ENCODE results near the gene SIAH1. TPM values are rescaled to one million over a fixed set of nuclear protein-coding genes. Genes with fewer than 3 reads are reported as not detected.

The SIAH1 gene
- total RNA-seq, 1 experiment from 2014 or later: 29.9 TPM

- TF ChIP-seq RELA (CRISPR knock-in tag; IDR thresholded peaks at IDR 0.05; ENCODE audit: borderline replicate concordance) (no peak), HMGXB4 (CRISPR knock-in tag; IDR thresholded peaks at IDR 0.05) (no peak), GABPB1 (CRISPR knock-in tag; IDR thresholded peaks at IDR 0.05) (no peak)
Measured at GRCh38 chr16:48347191-48347865, 37.9 kb downstream of the SIAH1 start (continued).

GRCh38 chr16:48342591-48342990, 42.6 kb downstream of the SIAH1 start:
- ChIA-PET POLR2A (no interaction called here), CTCF (interaction anchor here (1.0 kb wide), 1 partner anchor 77 kb away, joined by 4 read pairs; no protein-coding TSS in a partner anchor)
- Mint-ChIP-seq H3K4me3 (no peak overlapping the region), H3K36me3 (peaks cover 5% of the 10 kb centered on the region), H3K9me3 (no peaks in the 10 kb centered on the region), H3K27me3 (ENCODE audit: low read depth) (no peaks in the 10 kb centered on the region), H3K4me1 (peaks cover 5% of the 10 kb centered on the region; the same call in 1 of the 2 replicates), H3K27ac (no peak overlapping the region)
- ATAC-seq (no peak), DNase-seq (ENCODE audit: low spot score) (no peak)
- TF ChIP-seq PREB (CRISPR knock-in tag; IDR thresholded peaks at IDR 0.05; ENCODE audit: borderline replicate concordance) (no peak), ZNF396 (CRISPR knock-in tag; IDR thresholded peaks at IDR 0.05; ENCODE audit: borderline replicate concordance) (no peak), SMAD3 (CRISPR knock-in tag; IDR thresholded peaks at IDR 0.05; ENCODE audit: borderline replicate concordance) (no peak), IRF2 (CRISPR knock-in tag; IDR thresholded peaks at IDR 0.05; ENCODE audit: borderline replicate concordance, low read depth) (no peak), MLX (CRISPR knock-in tag; IDR thresholded peaks at IDR 0.05) (no peak), KAT7 (CRISPR knock-in tag; IDR thresholded peaks at IDR 0.05; ENCODE audit: borderline replicate concordance) (no peak)

GRCh38 chr16:48340054-48340453, 45.2 kb downstream of the SIAH1 start:
- Mint-ChIP-seq H3K4me1 (peaks cover 22% of the 10 kb centered on the region), H3K9me3 (no peaks in the 10 kb centered on the region), H3K27ac (no peak overlapping the region), H3K27me3 (ENCODE audit: low read depth) (no peaks in the 10 kb centered on the region), H3K4me3 (no peak overlapping the region), H3K36me3 (peaks cover 24% of the 10 kb centered on the region)
- POLR2A ChIA-PET: no interaction called here
- DNase-seq (ENCODE audit: low spot score) (no peak), ATAC-seq (no peak)
- CTCF ChIA-PET: interaction anchor here (1.2 to 2.0 kb wide), 3 partner anchors 14 to 283 kb away, joined by 3 to 4 read pairs (median 3); no protein-coding TSS in a partner anchor
- no peak for TF ChIP-seq ZNF138 (CRISPR knock-in tag; conservative IDR thresholded peaks at IDR 0.05)
- no peak for TF ChIP-seq STAT6 (CRISPR knock-in tag; conservative IDR thresholded peaks at IDR 0.05; ENCODE audit: low read depth)
- no peak for TF ChIP-seq GRHL2 (CRISPR knock-in tag; IDR thresholded peaks at IDR 0.05; ENCODE audit: insufficient replicate concordance, severe bottlenecking)
- TF ChIP-seq ELF4 (CRISPR knock-in tag; IDR thresholded peaks at IDR 0.05; ENCODE audit: low read depth): no peak
- no peak for TF ChIP-seq E2F1 (CRISPR knock-in tag; IDR thresholded peaks at IDR 0.05)
- TF ChIP-seq TEAD4 (CRISPR knock-in tag; IDR thresholded peaks at IDR 0.05): no peak
- TF ChIP-seq RORB (CRISPR knock-in tag; IDR thresholded peaks at IDR 0.05): no peak
- TF ChIP-seq OVOL2 (CRISPR knock-in tag; IDR thresholded peaks at IDR 0.05; ENCODE audit: borderline replicate concordance): no peak
- TF ChIP-seq CDX4 (CRISPR knock-in tag; IDR thresholded peaks at IDR 0.05; ENCODE audit: borderline replicate concordance): no peak
- TF ChIP-seq TP53 (CRISPR knock-in tag; IDR thresholded peaks at IDR 0.05): no peak
- no peak for TF ChIP-seq ZNF396 (CRISPR knock-in tag; IDR thresholded peaks at IDR 0.05; ENCODE audit: borderline replicate concordance)
- no peak for TF ChIP-seq SP1 (CRISPR knock-in tag; conservative IDR thresholded peaks at IDR 0.05)
- TF ChIP-seq ZNF121 (CRISPR knock-in tag; IDR thresholded peaks at IDR 0.05): no peak
- no peak for TF ChIP-seq ZNF671 (CRISPR knock-in tag; IDR thresholded peaks at IDR 0.05)
- TF ChIP-seq IRF1 (CRISPR knock-in tag; IDR thresholded peaks at IDR 0.05): no peak
- TF ChIP-seq ZNF219 (CRISPR knock-in tag; IDR thresholded peaks at IDR 0.05; ENCODE audit: borderline replicate concordance): no peak

Measured in WTC11 (cell line).